GM19452 (cell line): Measurements from ENCODE around the gene PTGR1.
"Not testable (repeated sequence)": the region's sequence is repeated elsewhere in the genome, so short reads cannot be mapped to it uniquely, and the experiment has no call there.

Source experiments
- ATAC-seq: cut with Tn5 transposase; IDR thresholded peaks from one replicate; pipeline ENCODE4 v1.9.1; 2021; ENCODE audit not compliant: unreplicated experiment

PTGR1 gene

DNA sequence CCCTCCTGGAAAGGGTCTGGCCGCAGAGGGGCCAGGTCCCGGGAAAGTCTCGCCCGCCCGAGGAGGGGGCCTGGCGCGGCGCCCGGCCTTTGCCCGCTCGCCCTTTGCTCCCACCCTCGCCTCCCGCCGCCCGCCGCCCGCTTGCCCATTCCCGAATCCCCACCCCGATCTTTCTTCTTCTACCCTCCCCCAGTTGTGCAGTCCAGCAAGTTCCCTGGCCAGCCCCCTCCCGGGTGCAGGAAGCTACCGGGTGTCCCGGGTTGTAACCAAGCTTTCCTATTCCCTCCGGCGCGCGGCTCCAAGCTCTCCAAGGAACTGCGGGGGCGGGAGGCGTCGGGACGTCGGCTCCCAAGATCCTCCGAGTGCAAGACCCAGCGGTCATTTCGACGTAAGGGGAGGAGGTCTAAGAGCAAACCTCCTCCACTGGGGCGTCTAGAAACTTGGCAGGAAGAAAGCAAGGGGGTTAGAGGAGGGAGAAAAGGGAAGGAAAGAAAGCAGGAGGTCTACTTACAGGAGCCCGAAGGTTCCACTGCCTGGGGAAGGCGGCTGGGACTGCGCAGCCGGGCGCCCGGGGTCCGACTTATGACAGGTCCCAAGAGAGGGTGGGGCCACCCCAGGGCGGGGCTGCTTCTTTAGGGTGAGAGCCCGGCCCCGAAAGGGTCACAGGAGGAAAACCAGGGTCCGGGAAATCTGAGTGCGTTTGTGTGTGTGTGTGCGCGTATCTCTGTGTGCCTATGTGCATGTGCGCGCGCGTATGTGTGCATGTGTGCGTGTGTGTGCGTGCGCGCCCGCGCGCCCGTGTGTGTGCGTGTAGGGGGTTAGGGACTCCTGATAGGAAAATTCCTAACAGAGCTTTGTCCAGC, at the start of gene PTGR1:
Gene PTGR1 (minus strand): TSS at position 556 of the 863 bp plus-strand sequence. CDS start 2,225 bp downstream, outside the sequence.
- ATAC-seq, result no peak

DNA sequence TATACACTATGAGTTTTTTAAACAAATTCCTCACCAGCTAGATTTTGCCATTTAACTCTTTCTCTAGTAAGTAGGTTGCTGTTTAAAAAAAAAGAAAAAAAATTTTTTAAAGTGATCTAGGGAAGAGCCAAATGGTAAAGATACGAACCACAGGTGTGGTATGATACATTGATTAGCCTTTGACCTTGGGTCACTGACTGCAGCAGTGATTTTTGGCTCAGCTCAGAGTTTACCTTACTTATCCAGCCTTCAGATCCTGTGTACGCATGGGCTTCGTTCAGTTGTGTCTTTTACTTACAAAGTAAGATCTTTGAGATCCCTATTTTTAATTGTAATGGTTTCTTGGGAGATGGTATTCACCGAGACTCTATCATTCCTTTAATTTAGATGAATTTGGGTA, 49.6 kb upstream of the PTGR1 start:
- no peak for ATAC-seq

DNA sequence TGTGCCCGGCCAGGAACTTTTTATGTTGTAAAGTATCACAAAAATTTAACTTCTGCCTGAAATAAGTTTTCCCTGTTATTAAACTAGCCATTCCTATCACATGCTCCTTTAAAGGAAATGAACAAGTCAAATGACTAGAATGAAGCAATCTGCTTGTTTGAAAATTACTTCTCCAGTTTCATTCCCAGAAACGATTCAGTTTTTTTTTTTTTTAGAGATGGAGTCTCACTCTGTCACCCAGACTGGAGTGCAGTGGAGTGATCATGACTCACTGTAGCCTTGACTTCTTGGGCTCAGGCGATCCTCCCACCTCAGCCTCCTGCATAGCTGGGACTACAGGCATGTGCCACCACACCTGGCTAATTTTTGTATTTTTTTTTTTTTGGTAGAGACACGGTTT, 48.6 kb upstream of the PTGR1 start:
- ATAC-seq, result no peak

DNA sequence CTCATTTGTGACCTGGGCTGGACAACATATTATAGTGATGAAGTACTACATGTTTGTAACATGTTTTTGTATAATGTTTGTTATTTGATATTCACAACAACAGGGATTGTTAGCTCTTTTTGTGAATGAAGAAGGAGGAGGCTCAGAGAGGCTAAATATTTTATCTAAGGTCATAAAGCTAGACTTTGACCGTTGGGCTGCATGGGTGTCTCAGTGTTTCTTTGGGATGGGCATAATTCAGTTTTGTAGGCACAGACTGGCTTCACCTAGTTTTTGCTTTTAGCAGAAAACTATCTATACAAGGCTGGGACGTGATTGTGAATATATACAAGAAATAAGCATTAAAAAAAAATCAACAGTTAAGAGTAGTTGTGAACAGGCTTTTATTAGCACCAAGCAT, 47.0 kb upstream of the PTGR1 start:
- ATAC-seq, result no peak

DNA sequence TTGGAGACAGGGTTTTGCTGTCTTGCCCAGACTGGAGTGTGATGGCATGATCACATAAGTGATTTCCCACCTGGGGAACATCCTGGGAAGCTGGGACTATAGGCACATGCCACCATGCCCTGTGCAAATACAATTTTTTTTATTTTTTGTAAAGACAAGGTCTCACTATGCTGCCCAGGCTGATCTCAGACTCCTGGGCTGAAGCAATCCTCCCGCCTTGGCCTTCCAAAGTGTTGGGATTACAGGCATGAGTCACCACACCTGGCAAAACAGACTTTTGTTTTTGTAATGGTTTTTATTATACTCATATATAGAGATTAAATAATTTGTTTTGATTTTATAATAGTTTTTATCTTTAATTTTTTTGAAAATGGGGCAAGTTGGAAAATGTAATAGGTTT, 46.4 kb upstream of the PTGR1 start:
- ATAC-seq, result no peak

DNA sequence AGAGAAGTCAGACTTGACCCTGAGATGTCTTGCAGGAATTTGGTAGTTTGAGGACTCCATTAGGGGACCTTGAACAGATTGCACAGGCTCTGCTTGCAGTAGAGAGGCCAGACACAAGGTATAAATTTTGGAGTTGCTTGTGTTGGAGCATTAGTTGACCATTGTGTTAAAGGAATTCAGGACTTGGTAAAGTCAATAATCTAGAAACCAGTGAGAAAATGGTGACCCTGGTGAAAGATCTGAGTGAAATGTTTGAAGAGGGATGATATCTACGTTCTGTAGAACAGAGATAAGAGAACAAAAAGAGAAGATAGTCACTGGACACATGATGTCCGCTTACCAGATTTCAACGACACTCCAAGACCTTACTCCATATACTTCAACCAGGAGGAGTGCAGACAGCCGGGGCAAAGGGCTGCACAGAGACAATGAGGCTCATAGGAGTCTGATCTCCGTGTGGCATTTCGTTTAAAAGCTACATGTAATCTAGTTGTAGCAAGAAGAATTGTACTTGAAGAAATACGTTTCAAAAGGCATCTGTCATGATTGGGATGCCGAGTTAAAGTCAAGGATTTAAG, 44.8 kb upstream of the PTGR1 start:
- no peak for ATAC-seq

DNA sequence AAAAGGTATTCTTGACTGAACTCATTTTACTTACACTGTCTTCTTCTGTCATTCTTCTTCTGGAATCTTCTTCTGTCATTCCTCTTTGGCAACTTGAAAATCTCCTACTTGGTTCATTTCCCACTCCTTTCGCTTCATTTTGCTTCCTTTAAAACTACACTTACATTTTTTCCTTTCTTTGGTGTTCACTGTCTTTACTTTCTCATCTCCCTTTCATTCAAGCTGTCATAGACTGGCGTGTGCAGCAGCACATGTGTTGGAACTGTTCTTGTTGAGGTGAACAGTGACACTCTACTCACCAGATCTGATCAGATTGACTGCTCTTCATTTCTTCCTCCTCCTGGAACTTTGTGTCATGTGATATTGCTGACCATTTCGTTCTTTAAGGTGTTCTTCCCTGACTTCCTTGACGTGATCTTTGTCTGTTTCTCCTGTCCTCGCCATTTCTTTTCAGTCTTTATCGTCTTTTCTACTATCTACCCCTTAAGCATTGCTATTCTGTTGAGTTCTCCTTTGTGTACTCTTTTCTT, 38.0 kb upstream of the PTGR1 start:
- ATAC-seq, result no peak

DNA sequence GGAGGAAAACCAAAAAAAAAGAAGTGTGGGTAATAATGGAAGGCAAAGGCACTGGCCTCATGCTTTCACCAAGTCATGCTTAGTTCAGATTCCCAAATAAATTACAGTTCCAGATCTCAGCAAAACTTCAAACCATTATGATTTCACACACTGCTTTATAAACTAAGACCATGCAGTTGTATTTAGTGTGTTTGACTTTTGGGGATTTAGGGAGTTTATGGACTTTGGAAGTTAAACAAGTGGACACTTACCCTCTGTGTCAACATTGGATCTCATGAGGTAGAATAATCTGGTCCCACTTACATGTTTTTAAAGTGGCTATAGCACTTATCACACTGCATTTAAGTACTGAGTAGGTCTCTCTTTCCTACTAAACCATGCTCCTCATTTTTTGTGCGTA, 35.4 kb upstream of the PTGR1 start:
- no peak for ATAC-seq

DNA sequence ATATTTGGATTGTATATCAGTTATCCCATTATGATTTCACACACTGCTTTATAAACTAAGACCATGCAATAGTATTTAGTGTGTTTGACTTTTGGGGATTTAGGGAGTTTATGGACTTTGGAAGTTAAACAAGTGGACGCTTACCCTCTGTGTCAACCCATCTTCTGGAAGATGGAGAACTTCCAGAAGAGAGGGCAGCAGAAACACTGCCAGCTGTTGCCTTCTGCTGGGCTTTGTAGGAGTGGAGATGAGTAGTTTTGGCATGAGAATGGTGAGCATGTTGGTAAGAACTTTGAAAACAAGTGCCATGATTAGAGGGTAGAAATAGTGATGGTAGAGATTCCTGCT, 33.9 kb upstream of the PTGR1 start:
- ATAC-seq, result no peak

DNA sequence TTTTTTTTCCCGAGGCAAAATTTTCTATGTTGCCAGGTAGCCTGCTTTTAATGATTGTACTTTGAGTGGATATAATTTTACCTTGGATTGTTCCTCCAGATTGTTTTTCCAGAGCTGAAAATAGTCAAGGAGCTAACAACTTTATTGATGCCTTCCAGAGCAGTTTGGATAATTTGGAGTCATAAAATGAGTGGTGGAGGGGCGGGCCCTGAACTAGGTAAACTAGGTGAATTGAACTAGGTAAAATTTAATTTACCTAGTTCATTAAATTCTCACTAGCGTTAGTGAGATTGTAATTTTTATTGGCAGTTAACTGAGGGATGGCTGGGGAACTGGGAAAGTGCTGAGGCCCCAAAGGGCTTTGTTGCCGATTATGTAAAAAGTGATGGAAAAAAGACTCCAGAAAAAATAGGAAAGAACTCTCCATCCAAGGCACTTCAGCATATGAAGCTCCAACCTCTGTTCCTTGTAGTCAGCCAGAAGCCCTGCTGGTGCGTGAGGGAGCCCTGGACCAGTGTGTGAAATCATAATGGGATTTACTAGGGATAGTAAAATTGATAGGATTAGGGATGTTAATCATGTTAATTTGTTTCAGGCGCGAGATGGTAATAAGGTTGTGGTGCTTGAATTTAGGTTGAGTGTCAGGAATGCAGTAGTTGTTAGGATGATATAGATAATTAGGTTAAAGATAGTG, 33.4 kb upstream of the PTGR1 start:
- no peak for ATAC-seq

DNA sequence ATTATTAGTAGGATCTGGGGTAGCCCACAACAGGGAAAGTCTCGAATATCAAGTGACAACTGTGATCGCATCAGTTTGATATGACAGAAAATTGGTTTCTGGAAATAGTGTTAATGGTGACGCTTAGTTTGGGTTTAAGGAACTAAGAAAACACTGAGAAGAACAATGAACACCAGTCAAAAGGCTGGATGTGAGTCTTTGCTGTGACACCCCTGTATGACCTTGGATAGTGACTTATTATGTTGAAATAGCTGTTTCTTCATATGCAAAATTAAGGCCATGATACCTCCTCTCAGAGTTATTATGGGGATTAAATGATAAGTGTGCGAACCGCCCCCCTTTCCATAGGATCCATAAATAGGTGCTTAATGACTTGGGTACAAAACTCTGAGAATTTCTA, 32.6 kb upstream of the PTGR1 start:
- ATAC-seq, result no peak

DNA sequence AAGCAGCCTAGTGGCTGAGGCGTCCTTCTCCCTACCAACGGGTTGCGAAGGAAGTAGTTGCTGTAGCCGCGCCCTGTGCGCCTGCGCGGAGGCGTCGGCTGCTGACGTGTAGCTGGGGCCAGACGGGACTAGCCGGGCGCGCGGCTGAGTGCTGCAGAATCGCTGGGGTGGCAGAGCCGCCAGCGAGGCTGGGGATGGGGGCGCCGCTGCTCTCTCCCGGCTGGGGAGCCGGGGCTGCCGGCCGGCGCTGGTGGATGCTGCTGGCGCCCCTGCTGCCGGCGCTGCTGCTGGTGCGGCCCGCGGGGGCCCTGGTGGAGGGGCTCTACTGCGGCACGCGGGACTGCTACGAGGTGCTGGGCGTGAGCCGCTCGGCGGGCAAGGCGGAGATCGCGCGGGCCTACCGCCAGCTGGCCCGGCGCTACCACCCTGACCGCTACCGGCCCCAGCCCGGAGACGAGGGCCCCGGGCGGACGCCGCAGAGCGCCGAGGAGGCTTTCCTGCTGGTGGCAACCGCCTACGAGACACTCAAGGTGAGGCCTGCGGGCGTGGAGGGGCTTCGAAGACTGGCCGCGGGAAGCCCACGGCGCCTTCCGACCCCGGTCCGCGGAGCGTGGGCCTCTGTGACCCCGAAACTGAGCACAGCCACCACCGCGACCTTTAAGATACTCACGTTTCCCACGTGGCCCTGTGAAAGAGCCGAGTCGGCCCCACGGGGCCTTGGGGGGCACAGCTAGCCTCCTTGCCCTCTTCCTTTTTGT, 31.9 kb upstream of the PTGR1 start, which contains the start of gene DNAJC25:
Gene DNAJC25 (plus strand): TSS at position 121 of the 758 bp plus-strand sequence. CDS start 74 bp downstream, at position 195.
- ATAC-seq, result peak; percentile 98

DNA sequence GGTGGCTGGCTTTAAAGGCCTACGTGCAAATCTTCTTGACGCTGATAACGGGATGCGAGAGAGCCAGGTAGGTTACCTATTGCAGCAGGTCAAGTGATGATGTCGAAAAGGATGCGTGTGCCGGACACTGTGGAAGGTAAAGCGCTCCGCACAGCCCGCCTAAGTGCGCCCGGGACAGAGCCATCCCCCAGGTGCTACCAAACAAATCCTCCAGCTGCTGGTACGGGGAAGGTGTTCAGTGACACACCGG, 31.4 kb upstream of the PTGR1 start:
- ATAC-seq, result no peak

DNA sequence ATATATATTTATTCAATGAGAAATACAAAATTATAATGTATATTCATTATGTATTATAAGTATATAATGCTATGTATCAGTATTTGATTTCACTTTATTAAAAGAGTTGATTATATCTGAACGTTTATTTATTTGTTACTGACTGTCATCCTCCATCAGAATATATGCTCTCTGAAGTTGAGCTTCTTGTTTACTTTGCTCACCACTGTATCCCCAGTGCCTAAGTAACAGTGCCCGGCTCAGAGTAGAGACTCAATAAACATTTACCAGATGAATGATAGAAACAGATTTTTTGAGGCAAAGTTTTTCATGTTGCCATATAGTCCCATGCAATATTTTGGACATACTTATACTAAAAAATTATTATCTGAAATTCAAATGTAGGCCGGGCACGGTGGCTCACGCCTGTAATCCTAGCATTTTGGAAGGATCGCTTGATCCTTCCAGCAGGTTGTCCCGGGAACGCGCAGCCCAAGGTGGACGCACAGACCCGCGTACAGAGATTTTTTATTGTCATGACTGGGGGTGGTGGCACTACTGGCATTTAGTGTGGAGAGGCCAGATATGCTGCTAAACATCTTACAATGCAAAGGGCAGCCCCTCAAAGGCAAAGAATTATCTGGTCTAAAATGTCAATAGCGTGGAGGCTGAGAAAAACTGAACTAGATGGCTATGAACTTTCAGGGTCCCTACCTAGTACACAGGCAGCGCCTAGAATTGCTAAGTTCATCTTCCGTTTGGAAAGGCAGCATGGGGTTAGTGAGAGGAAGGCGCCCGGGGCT, 30.9 kb upstream of the PTGR1 start:
- ATAC-seq, result peak; percentile 10

DNA sequence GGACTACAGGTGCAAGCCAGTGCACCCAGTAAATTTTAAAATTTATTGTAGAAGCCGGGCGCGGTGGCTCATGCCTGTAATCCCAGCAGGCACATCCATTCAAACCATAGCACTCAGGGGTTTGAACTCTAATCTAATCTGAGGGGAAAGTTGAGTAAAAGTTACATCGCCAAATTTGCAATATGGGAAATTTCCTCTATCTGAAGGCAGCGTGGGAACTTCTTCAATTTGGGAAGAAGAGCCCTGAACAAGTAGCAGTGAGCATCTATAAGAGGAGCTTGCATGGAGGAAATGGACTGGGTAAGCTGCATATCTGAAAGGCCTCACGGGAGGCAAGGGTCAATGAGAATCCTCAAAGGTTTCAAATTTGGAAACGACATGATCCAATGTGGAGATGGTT, 29.0 kb upstream of the PTGR1 start:
- ATAC-seq, result no peak

DNA sequence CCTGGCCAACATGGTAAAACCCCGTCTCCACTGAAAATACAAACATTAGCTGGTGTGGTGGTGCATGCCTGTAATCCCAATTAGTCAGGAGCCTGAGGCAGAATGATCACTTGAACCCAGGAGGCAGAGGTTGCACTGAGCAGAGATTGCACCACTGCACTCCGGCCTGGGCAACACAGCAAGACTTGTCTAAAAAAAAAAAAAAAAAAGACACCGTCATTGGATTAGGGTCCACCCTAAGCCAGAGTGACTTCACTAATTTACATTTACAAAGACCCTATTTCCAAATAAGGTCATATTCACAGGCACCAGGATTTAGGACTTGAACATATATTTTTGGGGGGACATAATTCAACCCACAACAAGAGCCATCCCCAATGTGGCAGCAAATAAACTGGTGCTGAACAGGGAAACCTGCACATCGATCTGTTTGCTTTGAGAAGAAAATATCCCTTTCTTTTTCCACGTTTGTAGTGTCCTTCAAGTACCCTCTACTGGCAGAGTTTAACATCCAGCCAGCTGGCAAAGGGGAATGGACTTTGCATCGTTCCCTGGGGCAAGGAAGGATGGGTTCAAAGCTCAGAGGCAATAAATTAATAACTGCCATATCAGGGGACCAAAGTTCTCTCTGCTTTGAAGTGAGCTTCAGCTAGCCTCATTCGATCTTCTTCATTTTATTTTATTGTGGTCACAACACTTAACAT, 28.0 kb upstream of the PTGR1 start:
- ATAC-seq, result no peak

DNA sequence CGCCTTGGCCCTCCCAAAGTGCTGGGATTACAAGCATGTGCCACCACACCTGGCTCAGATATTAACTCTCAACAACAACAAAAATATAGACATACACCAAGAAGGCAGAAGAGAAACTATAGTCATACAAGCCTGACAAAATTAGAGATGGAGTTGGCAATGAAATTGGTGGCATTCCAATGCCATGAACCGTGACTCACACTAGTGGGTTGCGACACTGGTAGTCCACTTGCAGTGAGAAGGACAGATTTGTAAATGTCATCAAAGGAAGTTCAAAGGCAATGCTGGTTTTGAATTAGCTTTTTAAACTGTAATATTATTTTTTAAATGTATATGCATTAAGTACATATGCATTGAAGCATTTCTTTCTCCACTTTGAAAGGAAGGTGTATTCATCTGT, 23.2 kb upstream of the PTGR1 start:
- ATAC-seq, result no peak

DNA sequence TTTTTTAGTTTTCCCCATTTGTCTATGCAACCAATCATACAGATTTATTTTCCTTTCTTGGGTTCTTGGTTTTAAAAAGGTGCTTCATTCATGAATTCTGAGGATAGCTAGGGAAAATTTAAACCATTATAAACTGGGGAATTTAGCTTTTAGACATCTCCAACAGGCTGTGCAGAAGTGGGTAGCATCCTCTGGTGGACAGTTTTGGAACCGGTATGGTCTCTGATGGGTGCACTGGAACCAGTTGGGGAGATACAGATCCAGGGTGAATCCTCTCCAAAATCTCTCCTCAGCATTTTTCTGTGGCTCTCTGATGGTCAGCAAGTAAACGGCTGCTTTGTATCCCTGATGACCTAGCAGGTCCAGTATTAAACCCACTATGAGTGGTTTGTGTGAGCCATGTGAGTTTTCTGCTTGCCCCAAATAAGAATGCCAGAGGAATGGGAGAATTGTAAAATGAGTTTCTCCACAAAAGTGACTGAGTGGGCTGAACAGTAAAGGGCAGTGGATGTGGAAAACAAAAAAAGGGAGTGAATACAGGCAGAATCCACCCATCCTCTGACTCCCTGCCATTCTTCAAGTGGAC, 22.5 kb upstream of the PTGR1 start:
- no peak for ATAC-seq

DNA sequence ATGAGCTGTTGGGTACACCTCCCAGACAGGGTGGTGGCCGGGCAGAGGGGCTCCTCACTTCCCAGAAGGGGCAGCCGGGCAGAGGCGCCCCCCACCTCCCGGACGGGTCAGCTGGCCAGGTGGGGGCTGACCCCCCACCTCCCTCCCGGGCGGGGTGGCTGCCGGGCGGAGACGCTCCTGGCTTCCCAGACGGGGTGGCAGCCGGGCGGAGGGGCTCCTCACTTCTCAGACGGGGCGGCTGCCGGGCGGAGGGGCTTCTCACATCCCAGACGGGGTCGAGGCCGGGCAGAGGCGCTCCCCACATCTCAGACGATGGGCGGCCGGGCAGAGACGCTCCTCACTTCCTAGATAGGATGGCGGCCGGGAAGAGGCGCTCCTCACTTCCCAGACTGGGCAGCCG, 17.9 kb upstream of the PTGR1 start:
- ATAC-seq, result not testable (repeated sequence)

DNA sequence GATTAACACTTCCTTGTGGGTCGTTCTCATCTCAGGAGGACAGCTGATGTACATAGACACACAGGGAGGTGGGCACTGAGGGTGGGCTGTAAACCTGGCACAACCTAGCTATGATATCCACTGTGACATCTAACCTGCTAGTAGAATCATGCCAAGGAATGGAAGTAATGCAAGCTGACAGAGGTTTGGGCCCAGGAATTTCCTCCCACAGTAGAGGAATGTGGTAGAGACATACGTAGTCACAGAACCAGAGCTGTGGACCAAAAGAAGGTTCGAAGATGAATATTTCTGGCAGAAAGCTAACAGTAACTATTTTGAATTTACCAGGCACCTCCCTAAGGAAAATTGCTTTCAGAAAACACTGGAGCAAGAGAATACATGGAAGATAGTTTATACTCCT, 16.5 kb upstream of the PTGR1 start:
- ATAC-seq, result no peak
